Measurements from ENCODE around the gene PDYN.

PDYN gene

GRCh38 chr20:1955217-1955616, 38.6 kb downstream of the PDYN start:
- H3K4me3 ChIP-seq (replicated peaks; ENCODE audit: low read depth, low read length): no peak overlapping the region
- no peak for TF ChIP-seq CTCF (IDR thresholded peaks at IDR 0.05; ENCODE audit: low read depth, low read length, missing control alignments)
- no peak for DNase-seq (ENCODE audit: extremely low read depth, low read depth)

GRCh38 chr20:1953621-1954020, 40.2 kb downstream of the PDYN start:
- TF ChIP-seq CTCF (IDR thresholded peaks at IDR 0.05; ENCODE audit: low read depth, low read length, missing control alignments): no peak
- no peak for DNase-seq (ENCODE audit: extremely low read depth, low read depth)
- H3K4me3 ChIP-seq (replicated peaks; ENCODE audit: low read depth, low read length): no peak overlapping the region

- no peak overlapping the region for H3K4me3 ChIP-seq (replicated peaks; ENCODE audit: low read depth, low read length)
- DNase-seq (ENCODE audit: extremely low read depth, low read depth): no peak
- TF ChIP-seq CTCF (IDR thresholded peaks at IDR 0.05; ENCODE audit: low read depth, low read length, missing control alignments): no peak
These were observed 40.9 kb downstream of the PDYN start for GRCh38 chr20:1952737-1953530.

GRCh38 chr20:1951436-1952115, 42.3 kb downstream of the PDYN start:
- DNase-seq (ENCODE audit: extremely low read depth, low read depth): no peak
- no peak overlapping the region for H3K4me3 ChIP-seq (replicated peaks; ENCODE audit: low read depth, low read length)
- TF ChIP-seq CTCF (IDR thresholded peaks at IDR 0.05; ENCODE audit: low read depth, low read length, missing control alignments): no peak

- no peak for DNase-seq (ENCODE audit: extremely low read depth, low read depth)
- no peak for TF ChIP-seq CTCF (IDR thresholded peaks at IDR 0.05; ENCODE audit: low read depth, low read length, missing control alignments)
These were observed 43.0 kb downstream of the PDYN start for GRCh38 chr20:1950836-1951235.

GRCh38 chr20:1949347-1950100, 44.3 kb downstream of the PDYN start:
- DNase-seq (ENCODE audit: extremely low read depth, low read depth): no peak
- H3K4me3 ChIP-seq (replicated peaks; ENCODE audit: low read depth, low read length): no peak overlapping the region
- TF ChIP-seq CTCF (IDR thresholded peaks at IDR 0.05; ENCODE audit: low read depth, low read length, missing control alignments): no peak

More at GRCh38 chr20:1950836-1951235, 43.0 kb downstream of the PDYN start:
- H3K4me3 ChIP-seq (replicated peaks; ENCODE audit: low read depth, low read length): no peak overlapping the region

Data from HFF-Myc (cell line).